GM19328 (cell line): Measurements from ENCODE around the gene BABAM2.

ENCODE experiments used
- ATAC-seq: cut with Tn5 transposase; IDR thresholded peaks from one replicate; pipeline ENCODE4 v1.9.1; 2021; ENCODE audit warnings: mild to moderate bottlenecking, moderate library complexity; ENCODE audit not compliant: unreplicated experiment

Gene BABAM2

GRCh38 chr2:28350196-28350595 lies 459.7 kb downstream of the BABAM2 start:
- ATAC-seq, result no peak

- no peak for ATAC-seq
Measured at GRCh38 chr2:28350791-28351285, 460.3 kb downstream of the BABAM2 start.

GRCh38 chr2:28351621-28352020 lies 461.1 kb downstream of the BABAM2 start:
- no peak for ATAC-seq

GRCh38 chr2:28352104-28352503 lies 461.6 kb downstream of the BABAM2 start:
- no peak for ATAC-seq

GRCh38 chr2:28352610-28353195 lies 462.2 kb downstream of the BABAM2 start:
- ATAC-seq, result no peak

- ATAC-seq, result no peak
Measured at GRCh38 chr2:28354920-28355520, 464.5 kb downstream of the BABAM2 start.

- no peak for ATAC-seq
Measured at GRCh38 chr2:28355521-28356094, 465.1 kb downstream of the BABAM2 start.

- no peak for ATAC-seq
Measured at GRCh38 chr2:28356095-28356911, 465.8 kb downstream of the BABAM2 start.

GRCh38 chr2:28357055-28357454 lies 466.5 kb downstream of the BABAM2 start:
- no peak for ATAC-seq

- ATAC-seq, result no peak
Measured at GRCh38 chr2:28357948-28358667, 467.6 kb downstream of the BABAM2 start.

- no peak for ATAC-seq
Measured at GRCh38 chr2:28358668-28359201, 468.2 kb downstream of the BABAM2 start.

- peak; percentile 55 for ATAC-seq
Measured at GRCh38 chr2:28359222-28360057, 468.9 kb downstream of the BABAM2 start.

GRCh38 chr2:28360058-28360717 lies 469.7 kb downstream of the BABAM2 start:
- ATAC-seq, result no peak

- no peak for ATAC-seq
Measured at GRCh38 chr2:28360718-28361293, 470.3 kb downstream of the BABAM2 start.

GRCh38 chr2:28361991-28362710 lies 471.6 kb downstream of the BABAM2 start:
- no peak for ATAC-seq

- no peak for ATAC-seq
Measured at GRCh38 chr2:28362991-28363521, 472.5 kb downstream of the BABAM2 start.

- no peak for ATAC-seq
Measured at GRCh38 chr2:28363686-28364280, 473.3 kb downstream of the BABAM2 start.

GRCh38 chr2:28364610-28365009 lies 474.1 kb downstream of the BABAM2 start:
- ATAC-seq, result no peak
